Measurements from ENCODE around the gene EIF2B4.

The EIF2B4 gene

DNA sequence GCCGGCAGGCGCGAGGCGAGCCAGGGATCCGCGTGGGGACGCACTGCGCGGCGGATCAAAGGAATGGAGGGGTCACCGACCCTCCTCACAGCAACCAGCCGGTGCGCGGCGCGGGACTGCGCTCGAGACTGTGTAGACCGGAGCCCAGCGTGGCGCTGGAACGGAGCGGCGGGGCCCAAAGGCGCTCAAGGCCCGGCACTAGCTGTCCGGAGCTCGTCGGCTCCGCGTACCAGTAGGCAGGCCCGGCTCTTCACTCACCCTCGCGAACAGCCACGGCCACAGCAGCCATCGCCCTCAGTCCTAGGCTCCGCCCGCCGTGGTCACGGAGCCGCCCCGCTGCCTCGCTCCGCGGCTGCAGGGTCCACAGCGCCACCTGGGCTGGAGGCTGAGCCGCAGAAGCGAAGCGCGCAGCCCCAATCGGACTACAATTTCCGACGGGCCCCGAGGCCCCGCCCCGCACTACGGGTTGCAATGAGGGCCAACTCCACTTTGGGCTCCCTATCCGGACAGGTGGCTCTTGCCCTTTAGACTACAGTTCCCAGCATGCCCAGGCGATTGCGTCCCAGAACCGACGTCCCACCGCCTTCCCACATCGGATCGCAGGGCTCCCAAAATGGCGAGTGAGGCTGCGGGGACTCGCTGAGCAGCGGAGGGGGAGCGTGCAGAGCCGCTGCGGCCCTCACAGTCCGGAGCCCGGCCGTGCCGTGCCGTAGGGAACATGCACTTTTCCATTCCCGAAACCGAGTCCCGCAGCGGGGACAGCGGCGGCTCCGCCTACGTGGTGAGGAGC, at the start of gene EIF2B4, which contains the start of gene SNX17:
EIF2B4 (minus strand) TSS at position 313 of the 790 bp plus-strand sequence; CDS start at position 289, 24 bp downstream.
SNX17 (plus strand) TSS at position 591 of the 790 bp plus-strand sequence; CDS start at position 719, 128 bp downstream.
- peak; percentile 94 for DNase-seq

DNA sequence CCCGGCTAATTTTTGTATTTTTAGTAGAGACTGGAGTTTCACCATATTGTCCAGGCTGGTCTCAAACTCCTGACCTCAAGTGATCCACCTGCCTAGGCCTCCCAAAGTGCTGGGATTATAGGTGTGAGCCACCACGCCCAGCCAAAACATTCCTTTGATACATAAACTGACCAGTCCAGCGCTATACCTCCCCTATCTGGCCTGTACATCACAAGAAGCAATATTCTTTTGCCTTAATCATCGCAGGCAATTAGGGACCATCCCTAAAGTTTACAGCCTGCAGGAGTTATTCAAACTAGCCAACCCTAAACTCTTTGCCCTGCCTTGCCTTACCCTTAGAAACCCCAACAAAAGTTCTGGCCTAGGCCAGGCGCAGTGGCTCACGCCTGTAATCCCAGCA, 46.0 kb upstream of the EIF2B4 start:
- no peak for DNase-seq

DNA sequence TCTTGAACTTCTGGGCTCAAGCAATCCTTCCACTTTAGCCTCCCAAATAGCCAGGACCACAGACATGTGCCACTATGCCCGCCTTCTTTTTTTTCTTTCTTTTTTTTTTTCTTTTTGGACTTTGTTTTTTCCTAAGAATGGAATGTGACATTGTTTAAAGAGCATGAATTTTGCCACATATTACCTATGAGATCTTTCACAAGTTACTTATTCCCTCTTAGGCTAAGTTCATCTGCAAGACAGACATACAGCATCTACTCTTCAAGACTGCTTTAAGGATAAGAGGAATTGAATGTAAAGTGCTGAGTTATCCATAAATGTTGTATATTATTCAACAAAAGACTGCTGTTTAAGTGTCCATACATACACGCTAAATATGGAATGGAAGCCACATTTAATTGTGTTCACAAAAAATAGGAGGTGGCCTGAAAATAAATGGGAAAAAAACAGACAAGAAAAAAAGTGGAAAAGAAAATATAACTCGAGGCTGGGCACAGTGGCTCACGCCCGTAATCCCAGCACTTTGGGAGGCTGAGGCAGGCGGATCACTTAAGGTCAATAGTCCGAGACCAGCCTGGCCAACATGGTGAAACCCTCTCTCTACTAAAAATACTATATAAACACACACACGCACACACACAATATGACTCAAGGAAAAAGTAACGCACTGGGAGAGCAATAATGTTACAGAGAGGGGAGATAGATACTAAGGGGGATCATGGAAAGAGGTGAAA, 42.4 kb upstream of the EIF2B4 start:
- no peak for DNase-seq

GRCh38 chr2:27409321-27410073, 39.4 kb upstream of the EIF2B4 start, which contains the start of gene PPM1G:
Gene PPM1G, minus strand, starts transcription at chr2:27409591. Its CDS starts 169 bp downstream, at chr2:27409422.
- DNase-seq, result peak; percentile 75

DNA sequence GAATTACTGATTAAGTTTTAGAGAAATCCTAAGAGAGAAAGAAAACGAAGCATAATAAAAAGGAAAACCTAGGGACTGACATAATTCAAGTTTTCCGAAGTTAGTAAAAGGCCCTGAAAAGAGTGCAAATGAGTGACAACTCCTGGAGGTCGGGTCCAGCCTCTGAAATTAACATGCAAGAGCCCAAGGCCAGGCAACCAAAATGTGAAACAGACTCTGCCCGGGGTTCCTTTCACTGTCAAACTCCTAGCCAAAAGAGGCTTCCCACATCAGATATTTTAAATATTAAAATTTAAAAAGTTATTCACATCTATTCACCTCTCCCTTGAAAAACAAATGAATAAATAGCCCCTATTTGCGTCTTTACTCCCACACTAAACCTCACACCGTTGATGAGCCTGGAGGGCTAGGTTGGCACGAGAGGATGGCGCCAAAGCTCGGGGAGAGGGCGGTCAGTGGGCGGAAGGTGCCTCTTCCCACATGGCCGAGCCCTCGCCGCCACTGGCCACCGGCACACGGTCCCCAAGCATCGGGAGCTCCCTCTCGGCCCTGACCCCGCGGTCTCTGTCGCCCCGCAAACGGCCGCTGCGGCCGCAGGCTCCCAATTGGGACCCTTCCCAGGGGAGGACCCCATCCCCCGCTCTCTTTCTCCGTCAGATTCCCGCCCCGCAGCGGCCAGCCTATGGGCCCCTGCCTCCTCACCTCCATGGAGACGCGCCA, 38.6 kb upstream of the EIF2B4 start:
- no peak for DNase-seq

GRCh38 chr2:27407798-27408491, 37.8 kb upstream of the EIF2B4 start:
- DNase-seq, result peak; percentile 22

DNA sequence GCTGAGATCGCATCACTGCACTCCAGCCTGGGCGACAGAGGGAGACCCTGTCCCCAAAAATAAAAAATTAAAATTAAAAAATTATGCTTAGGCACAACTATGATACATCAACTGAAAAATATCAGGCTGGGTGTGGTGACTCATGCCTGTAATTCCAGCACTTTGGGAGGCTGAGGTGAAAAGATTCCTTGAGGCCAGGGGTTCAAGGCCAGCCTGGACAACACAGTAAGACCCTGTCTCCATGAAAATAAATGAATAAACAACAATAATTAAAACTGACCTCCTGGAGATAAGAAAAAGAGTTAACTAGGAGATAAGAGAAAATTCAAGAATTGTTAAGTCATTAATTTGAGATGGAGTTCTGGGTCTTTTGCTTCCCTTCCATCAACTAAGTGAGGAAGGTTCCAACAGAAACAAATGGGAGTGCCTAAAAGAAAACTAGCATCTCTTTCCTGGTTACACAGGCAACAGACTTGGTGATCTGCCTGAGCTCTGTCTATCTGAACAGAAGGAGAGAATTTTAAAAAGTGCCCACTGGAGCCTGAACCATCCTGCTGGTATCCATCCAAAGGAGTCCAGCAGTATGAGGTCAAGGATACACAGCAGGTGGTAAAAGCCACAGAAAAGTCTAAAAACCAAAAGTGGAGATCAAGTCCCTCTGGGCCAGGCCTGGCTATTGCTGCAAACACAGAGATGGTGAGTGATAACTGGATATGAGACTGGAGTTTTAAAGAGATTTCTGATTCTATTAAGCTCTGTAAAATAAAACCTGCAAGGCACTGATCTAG, 30.4 kb upstream of the EIF2B4 start:
- no peak for DNase-seq

DNA sequence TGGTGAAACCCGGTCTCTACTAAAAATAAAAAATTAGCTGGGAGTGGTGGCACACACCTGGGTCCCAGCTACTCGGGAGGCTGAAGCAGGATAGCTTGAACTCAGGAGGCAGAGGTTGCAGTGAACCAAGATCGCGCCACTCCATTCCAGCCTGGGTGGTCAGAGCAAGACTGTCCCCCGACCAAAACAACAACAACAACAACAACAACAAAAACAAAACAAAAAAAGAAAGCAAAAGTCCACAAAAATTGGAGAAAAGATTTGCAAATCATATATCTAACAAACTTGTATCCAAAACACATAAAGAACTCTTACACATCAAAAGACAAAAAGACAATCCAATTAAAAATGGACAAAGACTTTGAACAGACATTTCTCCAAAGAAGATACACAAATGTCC, 28.8 kb upstream of the EIF2B4 start:
- no peak for DNase-seq

DNA sequence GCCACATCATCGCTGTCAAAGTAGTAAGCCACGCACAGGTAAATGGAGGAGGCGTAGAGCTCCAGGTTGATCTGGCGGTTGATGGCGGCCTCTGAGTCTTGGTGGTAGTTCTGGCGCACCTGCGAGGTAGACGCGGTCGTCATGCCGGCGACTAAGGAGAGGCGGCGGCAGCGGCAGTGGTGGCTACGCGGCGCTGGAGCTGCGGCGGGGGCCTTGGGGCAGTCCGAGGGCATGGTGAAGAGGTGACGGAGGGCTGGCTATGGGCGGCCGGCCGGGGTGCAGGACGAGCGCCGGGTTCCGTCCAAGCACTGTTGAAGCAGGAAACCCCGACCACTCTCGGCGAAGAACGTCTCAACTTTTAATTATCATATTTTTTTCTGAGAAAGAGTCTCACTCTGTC, 23.1 kb upstream of the EIF2B4 start:
- DNase-seq, result no peak

DNA sequence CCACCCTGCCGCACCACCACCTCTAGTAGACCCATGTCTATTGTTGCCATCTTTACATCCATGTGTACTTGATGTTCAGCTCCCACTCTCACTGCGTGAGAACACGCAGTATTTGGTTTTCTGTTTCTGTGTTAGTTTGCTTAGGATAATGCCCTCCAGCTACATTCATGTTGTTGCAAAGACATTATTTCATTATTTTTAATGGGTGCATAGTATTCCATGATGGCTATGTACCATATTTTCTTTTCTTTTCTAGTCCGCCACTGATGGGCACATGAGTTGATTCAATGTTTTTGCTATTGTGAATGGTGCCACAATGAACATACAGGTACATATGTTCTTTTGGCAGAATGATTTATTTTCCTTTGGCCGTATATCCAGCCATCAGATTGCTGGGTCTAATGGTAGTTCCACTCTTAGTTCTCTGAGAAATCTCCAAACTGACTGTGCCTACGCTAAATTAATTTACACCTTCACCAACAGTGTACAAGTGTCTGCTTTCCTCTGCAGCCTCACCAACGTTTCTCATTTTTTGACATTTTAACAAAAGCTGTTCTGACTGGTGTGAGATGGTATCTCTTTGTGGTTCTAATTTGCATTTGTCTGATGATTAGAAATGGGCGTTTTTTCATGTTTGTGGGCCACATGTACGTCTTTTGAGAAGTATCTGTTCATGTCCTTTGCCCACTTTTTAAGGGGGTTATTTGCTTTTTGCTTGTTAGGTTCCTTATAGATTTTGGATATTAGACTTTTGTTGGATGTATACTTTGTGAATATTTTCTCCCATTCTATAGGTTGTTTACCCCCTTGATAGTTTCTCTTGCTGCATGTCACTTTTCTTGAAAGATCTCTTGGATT, 20.9 kb upstream of the EIF2B4 start:
- DNase-seq, result no peak

- DNase-seq, result no peak
These were observed 11.5 kb upstream of the EIF2B4 start for GRCh38 chr2:27381577-27382181.

GRCh38 chr2:27380626-27381545, 10.7 kb upstream of the EIF2B4 start, which contains the start of gene ZNF513:
Gene ZNF513, minus strand, starts transcription at chr2:27380734. Its CDS starts 208 bp downstream, at chr2:27380526.
- DNase-seq, result peak; percentile 89

- DNase-seq, result no peak
These were observed 9.9 kb upstream of the EIF2B4 start for GRCh38 chr2:27379836-27380625.

DNA sequence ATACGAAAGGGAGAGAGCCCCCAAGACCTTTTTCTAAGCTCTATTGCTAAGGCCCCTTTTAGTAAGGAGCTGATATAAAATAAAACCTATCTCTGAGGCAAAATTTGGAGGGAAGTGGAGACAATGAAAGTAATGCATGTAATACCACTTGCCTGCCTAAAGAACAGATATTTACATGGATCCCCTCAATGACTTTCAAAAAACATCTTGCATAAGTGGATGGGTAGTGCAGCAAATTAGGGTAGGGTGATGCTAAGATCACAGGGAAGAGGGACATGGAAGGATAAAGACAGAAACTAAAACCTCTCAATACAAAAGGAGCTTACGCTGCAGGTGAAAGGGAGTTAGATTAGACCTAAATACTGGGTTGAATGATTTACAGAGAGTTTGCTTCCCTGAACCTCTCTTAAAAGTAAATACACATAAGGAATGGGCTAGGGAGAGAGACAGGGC, 9.3 kb upstream of the EIF2B4 start:
- DNase-seq, result no peak

GRCh38 chr2:27378809-27379290, 8.7 kb upstream of the EIF2B4 start:
- DNase-seq, result no peak

DNA sequence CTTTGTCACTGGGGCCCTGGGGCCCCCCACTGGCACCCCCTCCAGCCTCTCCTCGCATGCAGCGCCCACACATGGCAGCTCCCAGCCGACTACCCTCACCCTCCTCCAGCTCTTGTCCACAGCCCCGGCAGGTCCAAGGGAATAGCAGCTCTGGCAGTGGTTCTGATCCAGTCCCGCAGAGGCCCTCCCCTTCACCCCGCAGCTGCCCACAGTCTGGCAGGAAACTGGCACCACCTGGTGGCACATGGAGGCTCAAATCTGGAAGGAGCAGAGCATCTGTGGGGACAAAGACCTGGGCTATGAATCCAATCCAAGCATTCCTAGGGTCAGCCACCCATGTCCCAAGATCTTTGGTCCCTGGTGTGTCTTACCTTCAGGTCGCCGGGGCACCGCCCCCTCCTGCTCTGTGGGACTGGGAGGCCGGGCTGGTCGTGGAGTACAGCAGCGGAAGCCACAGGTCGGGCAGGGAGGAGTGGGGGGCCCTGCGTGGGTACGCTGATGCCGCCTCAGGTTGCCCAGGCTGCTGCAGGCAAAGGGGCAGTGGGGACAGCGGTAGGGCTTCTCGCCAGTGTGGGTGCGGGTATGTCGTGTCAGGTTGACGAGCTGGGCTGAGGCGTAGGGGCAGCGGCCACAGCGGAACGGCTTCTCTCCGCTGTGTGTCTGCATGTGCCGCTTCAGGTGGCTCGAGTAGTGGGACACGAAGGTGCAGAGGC, 8.1 kb upstream of the EIF2B4 start:
- no peak for DNase-seq
